HepG2 (cell line): ENCODE measurements around the gene GRIN3B. TPM values are rescaled to one million over a fixed set of nuclear protein-coding genes. Genes with fewer than 3 reads are reported as not detected.

ENCODE experiments used
- ARID4A ChIP-seq: sonication (generic); formaldehyde crosslinking; IDR thresholded peaks from 2 replicates; pipeline ENCODE4 v1.5.0; 2020; ENCODE audit warnings: mild to moderate bottlenecking, missing genetic modification reagents, borderline replicate concordance
- HNF1A ChIP-seq, 2 experiments: sonication (generic) in 1 of 2; formaldehyde crosslinking in 1 of 2; IDR thresholded peaks; 2 replicates each; pipeline versions ENCODE4 v1.4.0 to v1.6.1; 2016 to 2020; ENCODE audit warnings: borderline replicate concordance in 1 of 2, low read depth in 1 of 2, mild to moderate bottlenecking in 1 of 2, missing genetic modification reagents in 1 of 2
- MED1 ChIP-seq: sonication (generic); formaldehyde crosslinking; IDR thresholded peaks from 2 replicates; pipeline ENCODE4 v1.4.0; 2020; ENCODE audit warnings: missing genetic modification reagents
- NCOR1 ChIP-seq: fragments of 200-600 bp; sonication (generic); IDR thresholded peaks from 2 replicates; pipeline ENCODE4 v1.7.0; 2017; ENCODE audit warnings: antibody characterized with exemption, low read length, borderline replicate concordance
- NR3C1 ChIP-seq: sonication (generic); formaldehyde crosslinking; IDR thresholded peaks from 2 replicates; pipeline ENCODE4 v1.4.0; 2020; ENCODE audit warnings: missing genetic modification reagents
- RBFOX2 ChIP-seq: fragments of 200-400 bp; formaldehyde crosslinking; IDR thresholded peaks from 2 replicates; pipeline ENCODE4 v1.6.1; 2017; ENCODE audit warnings: low read depth, mild to moderate bottlenecking, low read length
- RNF2 ChIP-seq: fragments of 450-650 bp; conservative IDR thresholded peaks from 2 replicates; pipeline ENCODE4 v1.6.1; 2016; ENCODE audit warnings: low read depth
- SALL2 ChIP-seq: sonication (generic); formaldehyde crosslinking; IDR thresholded peaks from 2 replicates; pipeline ENCODE4 v1.8.1; 2023; ENCODE audit warnings: mild to moderate bottlenecking, missing genetic modification reagents, inconsistent platforms
- SMARCE1 ChIP-seq: fragments of 450-650 bp; IDR thresholded peaks from 2 replicates; pipeline ENCODE4 v1.6.1; 2017; ENCODE audit warnings: borderline replicate concordance
- ZBTB20 ChIP-seq: sonication (generic); formaldehyde crosslinking; IDR thresholded peaks from 2 replicates; pipeline ENCODE4 v1.8.1; 2023; ENCODE audit warnings: missing genetic modification reagents, low read depth, mild to moderate bottlenecking, borderline replicate concordance
- ZBTB38 ChIP-seq: sonication (generic); formaldehyde crosslinking; IDR thresholded peaks from 2 replicates; pipeline ENCODE4 v1.5.1; 2020; ENCODE audit warnings: mild to moderate bottlenecking, missing genetic modification reagents
- ZFP37 ChIP-seq: sonication (generic); formaldehyde crosslinking; IDR thresholded peaks from 2 replicates; pipeline ENCODE4 v1.4.0; 2020; ENCODE audit warnings: missing genetic modification reagents, borderline replicate concordance
- ZFX ChIP-seq: sonication (generic); formaldehyde crosslinking; IDR thresholded peaks from 2 replicates; pipeline ENCODE4 v1.4.0; 2020; ENCODE audit warnings: mild to moderate bottlenecking, low read depth, missing genetic modification reagents, moderate library complexity
- ZNF224 ChIP-seq: sonication (generic); formaldehyde crosslinking; IDR thresholded peaks from 2 replicates; pipeline ENCODE4 v1.5.0; 2020; ENCODE audit warnings: mild to moderate bottlenecking, missing genetic modification reagents
- ZNF331 ChIP-seq: sonication (generic); formaldehyde crosslinking; IDR thresholded peaks from 2 replicates; pipeline ENCODE4 v1.4.0; 2020; ENCODE audit warnings: missing genetic modification reagents
- ZNF678 ChIP-seq: sonication (generic); formaldehyde crosslinking; IDR thresholded peaks from 2 replicates; pipeline ENCODE4 v1.4.0; 2020; ENCODE audit warnings: mild to moderate bottlenecking, missing genetic modification reagents
- ZNF724P ChIP-seq: sonication (generic); formaldehyde crosslinking; IDR thresholded peaks from 2 replicates; pipeline ENCODE4 v1.8.0; 2022; ENCODE audit warnings: missing genetic modification reagents, borderline replicate concordance
- ZNF770 ChIP-seq: sonication (generic); formaldehyde crosslinking; IDR thresholded peaks from 2 replicates; pipeline ENCODE4 v1.5.0; 2020; ENCODE audit warnings: mild to moderate bottlenecking, missing genetic modification reagents
- polyA plus RNA-seq, 8 experiments: library from polyadenylated mRNA; depleted of rRNA in 3 of 8; stranded (reverse) in 7 of 8; unstranded in 1 of 8; fragments of >200 nt; fragmentation: Illumina TruSeq in 4 of 8; extraction: Trizol in 4 of 8; gene quantifications; 2 replicates each; pipeline versions ENCODE4 v1.2.1 to v1.2.3, GENCODE V29; 2011 to 2016; ENCODE audit warnings: low read depth in 4 of 8, missing spikeins in 1 of 8, mixed read lengths in 1 of 8; ENCODE audit not compliant: insufficient read depth in 1 of 8
- total RNA-seq, 5 experiments: library from RNA; depleted of rRNA; stranded (reverse); fragments of >200 nt; fragmentation: Illumina TruSeq; extraction: Trizol; gene quantifications; 2 replicates each; pipeline ENCODE4 v1.2.3, GENCODE V29; 2016; ENCODE audit warnings: low read depth in 1 of 5

GRIN3B gene
- total and polyA plus RNA-seq, 2 of the 13 experiments (the other 11 are each of a cell fraction or from before 2014, with no cell fraction given) = 0.07 to 0.20 TPM

- peak; percentile 83 for TF ChIP-seq ARID4A (CRISPR knock-in tag)
- TF ChIP-seq NCOR1 = no peak
- no peak; the same call in 1 of the 2 replicates for TF ChIP-seq SALL2
- TF ChIP-seq HNF1A (IDR thresholded peaks at IDR 0.05; ENCODE audit: low read depth) = no peak
- peak; percentile 32; the same call in 1 of the 2 replicates for TF ChIP-seq HNF1A (CRISPR knock-in tag; IDR thresholded peaks at IDR 0.05; ENCODE audit: borderline replicate concordance)
- no peak for TF ChIP-seq ZNF770 (CRISPR knock-in tag)
- TF ChIP-seq RBFOX2 = peak; percentile 77
- peak; percentile 81 for TF ChIP-seq RNF2
- peak; percentile 78 for TF ChIP-seq MED1 (CRISPR knock-in tag)
- TF ChIP-seq ZBTB38 (CRISPR knock-in tag) = peak; percentile 93
- peak; percentile 86; the same call in 1 of the 2 replicates for TF ChIP-seq ZNF724P
- peak; percentile 80; the same call in 1 of the 2 replicates for TF ChIP-seq ZBTB20 (CRISPR knock-in tag)
- 0 out of 2 replicates have a peak, but pooled peaks have one; percentile 53 for TF ChIP-seq ZNF331
- TF ChIP-seq ZFX (CRISPR knock-in tag) = peak; percentile 92
- TF ChIP-seq ZFP37 (CRISPR knock-in tag) = peak; percentile 95
- TF ChIP-seq NR3C1 (CRISPR knock-in tag) = no peak
- TF ChIP-seq SMARCE1 = no peak
- TF ChIP-seq ZNF678 (CRISPR knock-in tag) = peak; percentile 57; the same call in 1 of the 2 replicates
- peak; percentile 94; the same call in 1 of the 2 replicates for TF ChIP-seq ZNF224
Observed at GRCh38 chr19:1050989-1051788, 51.0 kb downstream of the GRIN3B start (continued).
